NCI-H146 treated with DMSO at 0.1 percent for 48 hours (cell line): ENCODE data around the gene TSC2.

Experiments used
- DNase-seq: peaks from one replicate; lab custom pipeline; 2025; ENCODE audit not compliant: unreplicated experiment; lab: John Stamatoyannopoulos, UW

The TSC2 gene

DNA sequence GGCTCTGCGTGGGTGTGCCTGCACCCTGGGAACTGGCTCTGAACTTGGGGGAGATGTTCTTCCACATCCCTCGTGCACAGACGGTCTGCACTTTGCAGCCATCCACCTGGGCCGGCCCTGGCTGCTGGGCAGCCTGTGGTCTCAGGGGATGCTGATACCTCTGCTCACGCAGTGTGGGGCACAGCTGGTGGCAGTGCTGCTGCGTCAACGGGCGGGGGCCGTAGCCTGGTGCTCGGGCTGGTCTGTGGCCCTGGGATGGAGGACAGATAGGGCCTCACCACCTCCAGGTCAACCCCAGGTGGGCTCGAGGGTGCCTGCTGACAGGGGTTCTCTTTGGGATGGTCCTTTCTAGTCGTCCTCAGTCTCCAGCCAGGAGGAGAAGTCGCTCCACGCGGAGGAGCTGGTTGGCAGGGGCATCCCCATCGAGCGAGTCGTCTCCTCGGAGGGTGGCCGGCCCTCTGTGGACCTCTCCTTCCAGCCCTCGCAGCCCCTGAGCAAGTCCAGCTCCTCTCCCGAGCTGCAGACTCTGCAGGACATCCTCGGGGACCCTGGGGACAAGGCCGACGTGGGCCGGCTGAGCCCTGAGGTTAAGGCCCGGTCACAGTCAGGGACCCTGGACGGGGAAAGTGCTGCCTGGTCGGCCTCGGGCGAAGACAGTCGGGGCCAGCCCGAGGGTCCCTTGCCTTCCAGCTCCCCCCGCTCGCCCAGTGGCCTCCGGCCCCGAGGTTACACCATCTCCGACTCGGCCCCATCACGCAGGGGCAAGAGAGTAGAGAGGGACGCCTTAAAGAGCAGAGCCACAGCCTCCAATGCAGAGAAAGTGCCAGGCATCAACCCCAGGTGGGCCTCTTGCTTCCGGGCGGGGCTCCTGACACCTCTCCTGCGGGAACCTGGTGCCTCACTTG is 36.3 kb downstream of the TSC2 start:
- no peak for DNase-seq

DNA sequence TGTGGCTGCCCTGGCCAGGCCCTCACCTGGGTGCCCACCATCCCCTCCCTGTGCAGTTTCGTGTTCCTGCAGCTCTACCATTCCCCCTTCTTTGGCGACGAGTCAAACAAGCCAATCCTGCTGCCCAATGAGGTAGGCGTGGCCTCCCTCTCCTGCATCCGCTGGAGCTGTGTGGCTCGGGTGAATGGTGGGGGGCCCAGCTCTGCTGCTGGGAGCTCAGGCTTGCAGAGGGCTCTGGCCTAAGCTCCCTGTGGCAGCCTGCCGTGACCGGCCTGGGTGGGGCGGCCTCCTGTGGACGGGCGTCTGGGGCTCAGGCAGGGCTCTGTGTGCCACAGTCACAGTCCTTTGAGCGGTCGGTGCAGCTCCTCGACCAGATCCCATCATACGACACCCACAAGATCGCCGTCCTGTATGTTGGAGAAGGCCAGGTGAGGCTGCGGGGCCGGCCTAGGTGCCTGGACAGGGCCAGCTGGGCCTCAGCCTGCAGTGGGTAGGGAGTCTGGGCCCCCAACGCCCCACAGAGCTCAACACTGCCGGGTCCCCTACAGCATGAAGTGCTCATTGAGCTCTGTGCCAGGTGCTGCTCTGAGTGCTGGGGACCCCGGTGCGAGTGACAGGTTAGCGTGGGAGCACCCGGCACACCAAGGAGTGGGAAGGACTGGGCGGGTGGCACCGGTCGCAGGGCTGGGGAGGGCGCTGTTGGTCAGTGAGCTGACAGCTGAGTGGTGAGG is 37.3 kb downstream of the TSC2 start:
- no peak for DNase-seq

DNA sequence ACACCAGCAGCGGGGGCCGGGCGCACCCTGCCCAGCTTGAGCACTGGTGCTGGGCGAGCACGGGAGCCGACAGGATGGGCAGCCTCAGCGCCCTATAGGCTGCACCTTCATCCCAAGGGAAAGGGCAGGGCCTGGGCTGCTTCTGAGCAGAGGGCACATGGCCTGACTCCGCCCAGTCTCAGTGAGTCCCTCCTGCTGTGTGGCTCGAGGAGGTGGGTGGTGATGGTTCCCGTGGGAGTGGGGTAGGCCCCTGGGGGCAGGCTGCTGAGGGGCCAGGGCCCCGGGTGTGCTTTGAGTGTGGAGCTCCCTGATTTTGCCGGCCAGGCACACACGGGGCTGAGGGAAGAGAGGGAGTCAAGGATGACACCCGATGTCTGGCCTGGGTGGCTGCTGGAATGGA is 37.9 kb downstream of the TSC2 start:
- DNase-seq = no peak

DNA sequence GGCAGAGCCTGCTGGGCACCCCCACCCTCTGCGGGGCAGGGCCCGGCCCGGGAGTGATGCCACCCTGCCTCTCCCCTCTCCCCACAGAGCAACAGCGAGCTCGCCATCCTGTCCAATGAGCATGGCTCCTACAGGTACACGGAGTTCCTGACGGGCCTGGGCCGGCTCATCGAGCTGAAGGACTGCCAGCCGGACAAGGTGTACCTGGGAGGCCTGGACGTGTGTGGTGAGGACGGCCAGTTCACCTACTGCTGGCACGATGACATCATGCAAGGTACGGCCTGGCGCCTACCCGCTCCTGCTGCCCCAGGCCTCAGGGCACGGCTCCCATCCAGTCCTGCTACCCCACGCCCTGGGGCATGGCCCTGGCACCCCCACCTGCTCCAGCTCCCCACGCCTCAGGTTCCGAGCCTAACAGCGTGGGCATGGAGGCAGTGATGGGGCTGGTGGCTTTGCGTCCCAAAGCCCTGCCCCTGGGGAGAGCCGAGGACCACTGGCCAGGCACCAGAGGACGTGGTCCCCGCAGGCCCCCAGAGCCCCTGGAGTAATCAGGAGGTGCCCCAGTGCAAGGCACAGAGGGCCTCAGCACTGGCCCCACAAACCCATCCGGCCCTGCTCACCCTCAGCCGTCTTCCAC is 38.4 kb downstream of the TSC2 start:
- DNase-seq = no peak

DNA sequence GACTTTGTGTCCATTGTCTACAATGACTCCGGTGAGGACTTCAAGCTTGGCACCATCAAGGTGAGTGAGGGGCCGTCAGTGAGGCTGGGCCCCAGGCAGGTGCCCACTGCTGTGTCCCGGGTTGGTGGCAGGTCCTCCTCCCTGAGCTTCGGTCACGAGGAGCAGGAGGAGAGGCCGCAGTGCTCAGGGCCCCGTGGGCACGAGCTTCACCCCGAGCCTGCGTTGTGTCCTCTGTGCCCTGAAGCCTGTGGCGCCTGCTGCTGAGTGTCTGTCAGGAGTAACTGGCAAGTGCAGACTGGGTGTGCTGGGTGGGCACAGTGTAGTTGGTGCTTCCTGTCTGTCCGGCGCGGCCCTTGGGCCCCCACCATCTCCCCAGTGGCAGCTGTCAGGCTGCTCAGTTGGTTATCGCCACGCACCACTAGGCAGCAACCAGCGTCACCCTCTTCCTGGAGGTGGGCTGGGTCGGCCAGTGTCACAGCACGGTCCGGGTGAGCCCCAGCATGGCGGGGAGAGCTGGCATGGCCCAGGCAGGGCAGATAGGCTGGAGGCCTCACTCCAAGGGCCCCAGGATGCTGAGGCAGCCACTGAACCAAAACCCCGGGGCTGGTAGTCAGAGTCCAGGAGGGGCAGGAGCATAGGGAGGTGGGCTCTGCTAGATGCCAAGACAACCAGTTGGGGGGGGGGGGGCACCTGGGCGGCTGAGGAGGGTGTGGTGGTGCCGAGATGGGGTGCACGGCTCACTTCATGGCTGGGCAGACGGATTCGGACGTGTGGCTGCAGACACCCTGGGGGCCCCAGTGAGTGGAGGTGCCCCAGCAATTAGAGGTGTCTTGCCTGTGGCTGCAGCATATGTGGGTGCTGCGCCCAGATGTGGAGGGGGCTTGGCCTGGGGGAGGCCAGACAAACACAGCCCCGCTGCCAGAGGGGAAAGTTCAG is 39.3 kb downstream of the TSC2 start:
- no peak for DNase-seq

DNA sequence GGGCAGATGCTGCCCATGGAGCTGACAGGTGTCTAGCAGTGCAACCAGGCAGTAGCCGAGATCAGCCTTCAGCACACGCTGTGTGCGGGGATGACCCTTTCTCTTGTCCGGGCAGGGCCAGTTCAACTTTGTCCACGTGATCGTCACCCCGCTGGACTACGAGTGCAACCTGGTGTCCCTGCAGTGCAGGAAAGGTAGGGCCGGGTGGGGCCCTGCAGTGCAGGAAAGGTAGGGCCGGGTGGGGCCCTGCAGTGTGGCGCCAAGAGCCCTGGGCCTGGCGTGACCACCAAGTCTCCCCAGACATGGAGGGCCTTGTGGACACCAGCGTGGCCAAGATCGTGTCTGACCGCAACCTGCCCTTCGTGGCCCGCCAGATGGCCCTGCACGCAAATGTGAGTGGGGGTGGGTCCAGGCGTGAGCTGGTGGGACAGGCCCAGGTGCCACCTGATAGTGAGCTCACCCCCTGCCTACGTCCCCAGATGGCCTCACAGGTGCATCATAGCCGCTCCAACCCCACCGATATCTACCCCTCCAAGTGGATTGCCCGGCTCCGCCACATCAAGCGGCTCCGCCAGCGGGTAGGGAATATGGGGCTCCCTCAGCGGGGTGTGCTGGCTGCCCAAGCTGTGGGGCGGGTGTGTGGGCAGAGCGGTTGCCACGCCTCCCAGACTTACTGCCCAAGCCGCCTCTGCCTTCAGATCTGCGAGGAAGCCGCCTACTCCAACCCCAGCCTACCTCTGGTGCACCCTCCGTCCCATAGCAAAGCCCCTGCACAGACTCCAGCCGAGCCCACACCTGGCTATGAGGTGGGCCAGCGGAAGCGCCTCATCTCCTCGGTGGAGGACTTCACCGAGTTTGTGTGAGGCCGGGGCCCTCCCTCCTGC is 40.2 kb downstream of the TSC2 start:
- DNase-seq = no peak

DNA sequence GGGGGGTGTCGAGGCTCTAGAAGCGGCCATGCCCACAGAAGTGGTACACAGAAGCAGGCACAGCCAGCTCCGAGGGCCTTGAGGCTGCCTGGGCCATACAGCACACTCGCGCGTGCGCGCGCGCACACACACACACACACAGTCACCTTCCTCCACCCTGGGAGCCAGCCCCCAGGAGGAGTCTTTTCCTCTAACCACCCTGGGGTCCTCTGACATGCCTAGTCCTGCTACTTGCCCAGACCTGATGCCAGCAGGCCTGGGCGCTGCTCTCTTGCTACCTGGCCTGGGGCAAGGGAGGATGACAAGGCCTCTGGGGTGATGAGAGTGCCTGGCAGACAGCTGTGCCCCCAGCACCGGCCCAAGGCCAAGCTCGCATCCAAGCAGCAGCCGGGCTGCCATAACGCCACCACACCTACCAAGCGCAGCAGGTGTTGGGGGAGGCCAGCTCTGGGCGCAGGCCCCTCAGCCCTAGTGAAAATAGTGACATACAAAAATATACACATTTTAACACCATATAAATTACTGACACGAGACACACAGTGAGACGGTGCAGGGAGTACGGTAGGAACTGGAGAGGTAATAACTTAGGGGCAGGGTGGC is 41.1 kb downstream of the TSC2 start:
- no peak for DNase-seq

DNA sequence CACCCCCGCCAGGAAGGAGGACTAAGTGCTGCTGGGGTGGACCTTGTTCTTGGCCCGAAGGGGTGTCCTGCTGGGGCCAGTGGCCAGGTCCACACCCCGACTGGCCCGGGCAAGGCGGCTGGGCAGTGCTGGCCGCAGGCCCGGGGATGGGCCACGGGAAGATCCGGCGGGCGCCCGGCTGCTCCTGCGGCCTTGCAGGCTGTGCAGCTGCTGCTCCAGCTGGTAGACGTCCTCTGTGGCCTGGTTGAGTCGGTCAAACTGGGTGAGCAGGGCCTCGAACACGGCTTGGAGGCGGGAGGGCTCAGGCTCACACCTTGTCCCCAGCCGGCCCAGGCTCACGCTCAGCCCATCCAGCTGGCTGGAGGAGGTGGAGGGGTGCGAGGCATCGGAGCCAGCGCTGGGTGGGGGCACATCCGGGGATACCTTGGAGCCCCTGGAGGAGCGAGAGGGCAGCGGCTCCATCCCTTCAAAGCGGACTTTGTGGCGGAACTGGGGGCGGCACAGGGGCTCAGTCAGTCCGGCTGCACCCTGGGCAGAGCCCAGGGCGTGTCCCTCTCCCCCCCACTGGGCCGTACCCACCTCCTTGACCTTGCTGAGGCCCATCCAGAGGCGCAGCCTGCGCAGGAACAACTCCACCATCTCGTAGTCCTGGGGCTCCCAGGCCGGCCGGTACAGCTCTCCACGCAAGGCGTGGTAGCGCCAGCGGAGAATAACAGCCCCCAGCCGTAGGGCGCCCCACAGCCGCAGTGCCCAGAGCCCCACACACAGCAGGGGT is 42.1 kb downstream of the TSC2 start:
- no peak for DNase-seq

DNA sequence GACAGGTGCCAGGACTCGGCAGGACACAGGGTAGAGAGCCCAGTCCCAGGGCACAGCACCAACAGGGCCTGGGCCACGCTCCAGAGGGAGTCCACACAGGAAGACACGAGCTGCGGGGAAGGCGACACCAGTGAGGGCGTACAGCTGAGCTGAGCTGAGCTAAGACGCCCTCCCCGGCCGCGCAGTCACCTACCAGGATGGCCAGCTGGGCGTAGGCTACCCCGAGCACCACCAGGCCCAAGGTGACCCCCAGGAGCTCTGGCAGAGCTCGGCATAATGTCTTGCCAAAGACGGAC is 42.6 kb downstream of the TSC2 start:
- DNase-seq = no peak

DNA sequence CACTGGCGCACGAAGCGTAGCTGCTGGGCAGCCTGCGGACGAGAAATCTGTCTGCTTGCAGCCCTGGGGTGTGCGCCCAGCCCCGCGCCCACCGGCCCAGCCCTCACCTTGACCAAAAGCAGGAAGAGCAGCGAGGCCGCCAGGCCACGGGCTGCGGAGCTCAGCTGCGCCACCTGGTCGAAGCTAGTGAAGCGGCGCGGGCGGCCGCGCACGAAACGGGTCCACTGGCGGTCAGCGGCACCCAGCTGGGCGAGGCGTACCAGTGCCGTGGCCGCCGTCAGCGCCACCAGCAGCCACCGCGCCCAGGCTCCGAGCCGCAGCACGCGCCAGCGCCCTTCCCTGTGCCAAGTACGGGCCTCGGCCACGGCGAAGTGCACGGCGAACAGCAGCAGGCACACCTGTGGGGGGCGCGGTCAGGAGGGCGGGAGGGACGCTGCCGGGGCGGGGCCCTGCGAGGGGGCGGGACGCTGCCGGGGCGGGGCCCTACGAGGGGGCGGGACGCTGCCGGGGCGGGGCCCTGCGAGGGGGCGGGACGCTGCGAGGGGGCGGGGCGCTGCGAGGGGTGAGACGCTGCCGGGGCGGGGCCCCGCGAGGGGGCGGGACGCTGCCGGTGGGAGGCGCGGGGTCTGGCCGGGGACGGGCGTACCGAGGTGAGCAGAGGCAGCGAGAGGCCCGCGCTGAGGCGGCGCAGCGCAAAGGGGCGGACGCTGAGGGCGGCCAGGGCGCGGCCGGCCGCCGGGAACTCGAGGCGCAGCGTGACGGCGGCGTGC is 43.2 kb downstream of the TSC2 start:
- DNase-seq = no peak

DNA sequence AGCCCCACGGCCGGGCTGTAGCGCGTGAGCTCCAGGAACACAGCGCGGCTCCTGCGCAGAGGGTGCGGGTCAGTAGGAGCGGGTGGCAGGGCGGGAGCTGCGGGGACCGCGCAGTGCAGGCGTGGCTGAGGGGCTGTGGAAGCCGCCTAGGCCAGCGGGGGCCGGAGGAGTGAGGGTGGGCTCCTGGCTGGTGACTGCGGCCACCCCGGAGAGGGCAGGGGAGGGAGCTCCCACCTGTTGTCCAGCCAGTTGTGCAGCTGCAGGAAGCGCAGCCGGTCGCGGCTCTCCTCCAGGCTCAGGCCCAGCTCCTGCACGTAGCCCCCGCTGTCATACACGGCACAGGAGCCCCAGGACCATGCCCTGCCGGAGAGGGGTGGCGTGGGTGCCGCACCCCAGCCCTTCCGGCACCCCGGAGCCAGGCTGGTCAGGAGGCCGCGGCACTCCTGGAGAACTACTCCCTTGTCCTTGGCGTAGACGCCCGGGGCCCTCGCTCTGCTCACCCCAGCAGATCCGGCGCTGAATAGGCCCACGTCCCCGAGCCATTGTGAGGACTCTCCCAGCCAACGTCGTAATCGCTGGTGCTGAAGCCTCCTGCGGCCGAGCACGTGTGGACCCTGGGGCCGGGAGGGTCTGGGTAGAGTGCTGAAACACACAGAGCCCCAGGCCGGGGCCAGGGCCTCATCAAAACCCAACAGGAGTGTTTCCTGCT is 43.9 kb downstream of the TSC2 start:
- DNase-seq = no peak

DNA sequence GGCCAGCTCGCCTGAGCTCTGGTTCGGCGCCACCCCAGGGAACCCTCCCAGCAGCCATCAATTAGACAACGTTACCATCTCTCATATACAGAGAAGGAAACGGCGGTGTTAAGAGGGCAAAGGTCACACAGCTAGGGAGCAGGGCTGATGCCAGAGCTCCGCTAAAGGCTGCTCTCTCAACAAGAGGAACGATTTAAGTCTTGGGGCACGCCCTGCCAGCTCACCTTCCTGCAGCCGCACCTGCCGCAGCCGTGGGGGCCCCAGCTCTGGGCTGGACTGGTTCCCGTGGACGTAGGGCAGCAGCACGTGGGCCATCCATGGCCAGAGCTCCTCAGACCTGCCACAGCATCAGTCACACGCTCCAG is 44.5 kb downstream of the TSC2 start:
- no peak for DNase-seq

DNA sequence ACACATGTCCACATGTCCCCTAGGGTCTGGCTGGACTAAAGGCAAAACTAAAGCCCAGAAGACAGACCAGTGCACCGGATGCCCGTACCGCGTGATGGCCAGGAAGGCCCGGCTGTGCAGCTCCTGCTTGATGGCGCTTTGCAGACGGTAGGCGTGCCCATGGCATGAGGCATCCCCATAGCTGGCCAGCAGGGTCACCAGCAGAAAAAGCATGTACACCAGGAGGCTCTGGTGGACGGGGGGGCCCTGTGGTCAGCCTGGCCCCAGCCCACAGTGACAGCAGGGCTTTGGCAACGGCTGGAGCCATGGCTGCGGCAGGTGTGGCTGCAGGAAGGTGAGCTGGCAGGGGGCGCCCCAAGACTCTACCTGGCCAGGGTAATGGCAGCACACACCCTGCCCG is 45.1 kb downstream of the TSC2 start:
- DNase-seq = no peak

DNA sequence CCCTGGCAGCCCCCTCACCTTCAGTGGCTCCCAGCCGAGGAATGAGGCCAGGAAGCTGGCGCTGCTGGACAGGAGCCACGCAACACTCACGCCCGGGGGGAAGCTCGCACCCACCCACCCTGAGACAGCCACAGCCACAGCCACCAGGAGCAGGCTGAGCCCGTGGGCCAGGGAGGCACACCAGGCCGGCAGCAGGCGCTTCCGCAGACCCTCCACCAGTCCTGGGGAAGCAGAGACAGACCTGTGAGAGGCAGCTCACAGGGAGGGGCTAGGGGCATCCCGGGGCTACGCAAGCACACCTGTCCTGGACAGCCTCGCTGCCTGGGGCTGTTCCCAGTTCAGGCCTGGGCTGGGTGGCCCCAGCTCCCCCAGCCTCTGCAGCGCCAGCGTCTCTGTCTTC is 46.0 kb downstream of the TSC2 start:
- DNase-seq = no peak

DNA sequence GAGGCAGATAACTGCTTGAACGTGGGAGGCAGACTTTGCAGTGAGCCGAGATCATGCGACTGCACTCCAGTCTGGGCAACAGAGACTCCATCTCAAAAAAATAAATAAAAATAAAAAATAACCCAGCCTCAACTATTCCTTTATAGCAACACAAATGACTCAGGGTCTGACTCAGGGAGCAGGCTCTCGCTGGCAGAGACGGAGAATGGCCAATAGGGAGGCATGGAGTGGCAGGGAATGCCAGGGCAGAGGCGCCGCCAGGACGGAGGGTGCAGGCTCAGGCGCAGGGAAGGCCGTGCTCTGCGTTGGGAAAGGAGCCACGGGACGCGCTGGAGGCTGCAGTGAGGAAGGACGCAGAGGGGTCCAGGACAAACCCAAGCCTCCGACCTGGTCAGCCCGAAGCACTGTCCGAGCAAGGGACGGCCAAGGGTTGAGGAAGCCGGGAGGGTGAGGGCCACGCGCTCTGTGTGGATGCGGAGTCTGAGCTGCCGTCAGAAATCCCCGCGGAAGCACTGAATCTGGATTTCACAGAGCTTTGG is 47.6 kb downstream of the TSC2 start:
- no peak for DNase-seq

DNA sequence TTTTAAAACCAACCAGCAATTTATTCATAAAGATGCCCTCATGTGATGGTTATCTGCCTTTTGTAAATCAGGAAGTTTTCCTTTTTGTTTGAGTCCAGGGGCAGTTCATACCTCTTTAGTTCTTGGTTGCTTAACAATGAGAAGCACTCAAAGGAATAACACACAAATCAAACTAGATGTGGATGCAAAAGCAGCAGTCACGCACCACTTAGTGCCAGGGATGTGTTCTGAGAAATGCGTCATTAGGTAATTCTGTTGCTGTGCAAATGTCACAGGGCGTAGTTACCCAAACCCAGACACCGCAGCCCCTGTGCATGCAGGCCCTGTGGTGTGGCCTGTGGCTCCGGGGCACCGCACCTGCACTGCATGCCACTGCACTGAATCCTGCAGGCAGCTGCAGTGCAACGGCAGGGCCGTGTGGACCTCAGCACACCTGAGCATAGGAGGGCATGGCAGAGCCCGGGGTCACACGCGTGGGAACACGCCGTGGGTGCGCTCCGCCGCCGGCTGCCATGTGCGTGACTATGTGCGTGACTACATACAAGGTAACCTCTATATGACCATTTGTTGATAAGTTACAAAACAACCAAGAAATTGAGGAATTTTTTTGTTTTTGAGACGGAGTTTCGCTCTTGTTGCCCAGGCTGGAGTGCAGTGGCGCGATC is 48.3 kb downstream of the TSC2 start:
- DNase-seq = no peak
